Measurements from ENCODE around the gene TAOK1. TPM values are rescaled to one million over a fixed set of nuclear protein-coding genes. Genes with fewer than 3 reads are reported as not detected.
A peak's percentile ranks its signal among the peaks of the same experiment; 100 is the strongest.
"Not testable (repeated sequence)": the region's sequence is repeated elsewhere in the genome, so short reads cannot be mapped to it uniquely, and the experiment has no call there.

Gene TAOK1
- total RNA-seq (2014; rRNA removed; shearing (Covaris generic)): 26.6 and 29.5 TPM in 2 replicates
- 12.8 and 18.9 TPM in 2 replicates for polyA plus RNA-seq (2015; cell fraction: cytosol; rRNA removed)
- polyA plus RNA-seq (2015; cell fraction: nucleus; rRNA removed): 27.4 and 28.2 TPM in 2 replicates

DNA sequence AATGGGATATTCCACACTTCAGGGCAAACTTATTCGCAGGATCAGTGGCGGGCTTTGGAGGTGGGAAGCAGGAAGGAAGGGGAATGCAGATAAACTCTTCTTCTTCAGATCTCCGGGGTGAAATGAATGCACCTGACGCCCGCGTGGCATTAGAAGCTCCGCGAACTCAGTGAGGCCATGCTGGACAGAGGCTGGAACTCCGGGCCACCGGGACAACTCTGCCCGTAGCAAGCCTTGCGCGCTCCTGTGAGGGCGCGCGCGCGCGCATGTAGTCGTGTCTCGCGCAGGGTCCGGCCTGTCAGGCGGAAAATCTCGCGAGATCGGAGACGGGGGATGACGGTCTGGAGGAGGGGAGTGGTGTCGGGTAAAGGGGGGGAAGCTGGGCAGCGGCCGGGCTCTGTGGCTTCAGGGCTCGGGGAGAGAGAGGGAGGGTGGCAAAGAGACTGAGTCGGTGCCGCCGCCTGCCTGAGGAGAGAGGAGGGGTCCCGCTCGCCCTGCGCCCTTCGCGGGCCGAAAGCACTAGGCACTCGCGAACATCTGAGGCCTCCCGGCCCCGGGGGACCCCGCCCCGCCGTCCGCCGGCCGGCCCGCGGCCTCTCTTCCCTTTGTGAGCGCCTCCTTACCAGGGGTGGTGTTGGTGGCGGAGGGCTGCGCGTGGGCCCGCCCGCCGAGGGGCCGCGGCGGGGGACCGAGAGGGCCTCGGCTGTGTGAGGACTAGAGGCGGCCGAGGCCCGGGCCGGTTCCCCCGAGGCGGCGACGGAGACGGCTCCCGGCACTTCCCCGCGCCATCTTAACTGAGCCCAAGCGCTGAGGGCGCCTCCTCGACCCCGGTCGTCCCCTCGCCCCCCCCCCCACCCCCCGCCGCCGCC lies at the start of gene TAOK1:
TAOK1 (plus strand) TSS at position 382 of the 869 bp plus-strand sequence. CDS start 61,186 bp downstream, outside the sequence.
- DNase-seq (ENCODE audit: low read depth): peak; percentile 94

DNA sequence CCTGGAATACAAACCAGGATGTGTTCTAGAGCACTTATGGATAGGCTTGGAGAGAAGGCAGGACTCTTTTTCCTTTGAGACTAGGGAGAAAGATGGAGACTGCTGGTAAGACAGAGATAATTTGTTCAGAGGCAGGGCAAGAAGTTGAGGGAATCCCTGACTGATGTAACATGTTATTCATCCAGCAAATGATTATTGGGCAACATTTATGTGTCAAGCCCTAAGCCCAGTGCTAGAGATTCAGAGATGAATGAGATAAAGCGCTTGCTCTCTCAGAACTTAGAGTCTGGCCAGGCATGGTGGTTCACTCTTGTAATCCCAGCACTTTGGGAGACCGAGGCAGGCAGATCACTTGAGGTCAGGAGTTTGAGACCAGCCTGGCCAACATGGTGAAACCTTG lies 48.4 kb upstream of the TAOK1 start:
- no peak for DNase-seq (ENCODE audit: low read depth)

DNA sequence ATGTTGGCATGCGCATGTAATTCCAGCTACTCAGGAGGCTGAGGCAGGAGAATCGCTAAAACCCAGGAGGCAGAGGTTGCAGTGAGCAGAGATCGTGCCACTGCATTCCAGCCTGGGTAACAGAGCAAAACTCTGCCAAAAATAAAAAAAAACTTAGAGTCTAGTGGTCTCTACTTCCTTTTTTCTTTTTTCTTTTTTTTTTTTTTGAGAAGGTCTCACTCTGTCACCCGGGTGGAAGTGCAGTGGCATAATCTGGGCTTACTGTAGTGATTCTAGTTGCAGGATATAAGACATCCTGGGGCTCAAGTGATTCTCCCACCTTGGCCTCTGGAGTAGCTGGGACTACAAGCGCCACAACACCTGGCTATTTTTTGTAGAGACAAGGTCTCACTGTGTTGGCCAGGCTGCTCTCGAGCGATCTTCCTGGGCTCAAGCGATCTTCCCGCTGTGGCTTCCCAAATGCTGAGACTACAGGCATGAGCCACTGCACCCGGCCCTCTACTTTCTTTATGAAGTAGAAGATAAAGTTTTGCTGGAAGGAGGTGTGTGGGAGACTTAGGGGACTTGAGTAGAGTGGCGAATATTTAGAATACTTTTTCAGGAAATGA lies 47.9 kb upstream of the TAOK1 start:
- DNase-seq (ENCODE audit: low read depth): no peak

DNA sequence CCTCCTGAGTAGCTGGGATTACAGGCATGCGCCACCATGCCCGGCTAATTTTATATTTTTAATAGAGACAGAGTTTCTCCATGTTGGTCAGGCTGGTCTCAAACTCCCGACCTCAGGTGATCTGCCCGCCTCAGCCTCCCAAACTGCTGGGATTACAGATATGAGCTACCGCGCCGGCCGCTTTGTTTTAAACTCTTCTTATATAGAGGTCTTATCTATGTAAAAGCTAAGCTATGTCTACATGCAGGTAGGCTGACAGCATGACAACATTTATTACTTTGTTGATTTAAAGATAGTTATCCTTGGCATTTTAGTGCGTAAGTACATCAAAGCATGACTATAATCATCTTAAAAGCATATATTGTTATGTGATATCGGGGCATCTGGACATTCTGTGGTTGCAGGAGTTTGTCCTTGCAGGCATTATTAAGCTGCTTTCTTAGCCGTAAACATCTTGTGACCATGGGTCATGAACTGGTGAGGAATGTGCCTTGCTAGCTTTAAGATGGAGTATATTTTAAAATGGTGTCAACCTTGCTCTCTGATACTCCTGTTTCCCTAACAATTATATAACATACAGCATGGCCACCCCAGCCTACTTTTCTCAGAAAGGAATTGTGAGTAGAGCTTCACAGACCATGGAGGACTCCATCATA lies 45.8 kb upstream of the TAOK1 start:
- no peak for DNase-seq (ENCODE audit: low read depth)

DNA sequence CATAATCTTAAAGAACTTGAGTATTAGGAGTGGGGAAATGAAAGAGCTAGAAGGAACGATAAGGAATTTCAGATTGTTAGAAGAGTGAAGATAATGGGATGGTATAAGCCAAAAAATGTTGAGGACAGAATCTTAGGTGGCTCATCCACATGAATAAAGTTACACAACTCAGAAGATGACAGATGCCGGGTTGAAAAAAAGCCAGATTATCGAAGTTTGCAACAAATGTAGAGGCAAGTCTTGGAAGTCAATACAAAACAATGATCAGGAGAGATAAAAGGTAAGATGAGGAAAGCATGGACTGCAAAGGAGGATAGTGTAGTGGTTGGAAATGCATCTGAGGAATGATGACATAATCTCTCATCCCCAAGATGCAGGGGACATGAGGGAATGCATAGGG lies 45.1 kb upstream of the TAOK1 start:
- no peak for DNase-seq (ENCODE audit: low read depth)

DNA sequence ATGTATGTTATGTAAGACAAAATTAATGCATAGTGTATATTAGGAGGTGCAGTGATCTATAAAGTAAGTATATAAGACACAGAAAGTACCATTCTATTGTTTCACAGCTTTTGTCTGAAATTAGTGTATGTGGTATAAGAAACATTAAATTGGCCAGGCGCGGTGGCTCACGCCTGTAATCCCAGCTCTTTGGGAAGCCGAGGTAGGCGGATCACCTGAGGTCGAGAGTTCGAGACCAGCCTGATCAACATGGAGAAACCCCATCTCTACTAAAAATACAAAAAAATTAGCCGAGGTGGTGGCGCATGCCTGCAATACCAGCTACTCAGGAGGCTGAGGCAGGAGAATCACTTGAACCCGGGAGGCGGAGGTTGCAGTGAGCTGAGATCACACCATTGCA lies 44.7 kb upstream of the TAOK1 start:
- not testable (repeated sequence) for DNase-seq (ENCODE audit: low read depth)

DNA sequence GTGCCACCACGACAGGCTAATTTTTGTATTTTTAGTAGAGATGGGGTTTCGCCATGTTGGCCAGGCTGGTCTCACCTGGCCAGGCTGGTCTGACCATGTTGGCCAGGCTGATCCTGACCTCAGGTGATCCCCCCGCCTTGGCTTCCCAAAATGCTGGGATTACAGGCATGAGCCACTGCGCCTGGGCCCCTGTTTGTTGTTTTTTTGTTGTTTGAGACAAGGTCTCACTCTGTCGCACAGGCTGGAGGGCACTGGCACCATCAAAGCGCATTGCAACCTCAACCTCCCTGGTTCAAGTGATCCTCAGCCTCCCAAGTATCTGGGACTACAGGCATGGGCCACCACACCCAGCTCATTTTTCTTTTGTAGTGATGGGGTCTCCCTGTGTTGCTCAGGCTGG lies 43.7 kb upstream of the TAOK1 start:
- DNase-seq (ENCODE audit: low read depth): no peak

DNA sequence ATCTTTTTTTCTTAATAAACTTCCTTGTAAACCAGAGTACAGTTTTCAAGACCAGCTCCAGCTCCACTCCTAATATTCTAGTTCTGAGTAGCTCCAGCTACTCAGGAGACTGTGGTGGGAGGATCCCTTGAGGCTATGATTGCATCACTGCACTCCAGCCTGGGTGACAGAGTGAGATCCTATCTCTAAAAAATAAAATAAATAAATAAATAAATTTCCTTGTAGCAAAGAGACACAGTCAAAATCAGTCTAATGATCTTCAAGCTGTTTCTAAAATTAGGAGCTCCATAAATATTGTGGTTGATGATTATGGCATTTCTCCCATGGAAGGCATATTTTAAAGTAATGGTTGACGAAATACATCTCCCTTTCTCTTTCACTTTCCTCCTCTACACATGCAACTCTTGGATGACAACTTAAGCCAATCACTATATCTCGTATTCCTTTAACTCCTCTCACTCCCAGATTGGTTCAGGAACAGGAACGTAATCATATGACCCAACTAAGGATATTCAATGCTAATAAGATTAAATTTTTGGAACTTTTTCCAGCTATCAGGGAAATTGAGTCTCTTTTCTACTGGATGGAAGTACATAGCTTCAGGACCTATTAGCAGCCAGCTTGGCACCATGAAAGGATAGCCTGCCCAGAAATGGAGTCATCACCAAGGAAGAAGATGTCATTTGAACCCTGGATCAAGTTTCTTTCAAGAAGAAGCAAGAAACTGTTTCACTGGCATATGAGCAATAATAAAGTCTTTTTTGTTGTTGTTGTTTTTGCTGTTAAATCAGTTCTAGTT lies 42.1 kb upstream of the TAOK1 start:
- no peak for DNase-seq (ENCODE audit: low read depth)

DNA sequence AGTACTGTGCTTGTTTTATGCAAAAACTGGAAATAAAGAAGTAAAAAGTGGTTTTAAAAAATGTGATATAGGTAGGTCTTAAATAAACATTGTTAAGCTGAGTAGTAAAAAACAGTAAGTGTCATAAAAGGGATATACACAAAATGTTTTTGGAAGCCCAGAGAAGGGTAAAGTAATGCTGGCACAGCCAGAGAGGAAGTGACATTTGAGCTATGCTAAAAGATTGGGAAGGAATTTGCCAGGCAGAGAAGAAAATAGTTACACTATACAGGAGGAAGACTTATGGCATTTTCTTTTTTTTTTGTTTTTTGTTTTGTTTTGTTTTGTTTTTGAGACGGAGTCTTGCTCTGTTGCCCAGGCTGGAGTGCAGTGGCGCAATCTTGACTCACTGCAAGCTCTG lies 40.8 kb upstream of the TAOK1 start:
- DNase-seq (ENCODE audit: low read depth): no peak

DNA sequence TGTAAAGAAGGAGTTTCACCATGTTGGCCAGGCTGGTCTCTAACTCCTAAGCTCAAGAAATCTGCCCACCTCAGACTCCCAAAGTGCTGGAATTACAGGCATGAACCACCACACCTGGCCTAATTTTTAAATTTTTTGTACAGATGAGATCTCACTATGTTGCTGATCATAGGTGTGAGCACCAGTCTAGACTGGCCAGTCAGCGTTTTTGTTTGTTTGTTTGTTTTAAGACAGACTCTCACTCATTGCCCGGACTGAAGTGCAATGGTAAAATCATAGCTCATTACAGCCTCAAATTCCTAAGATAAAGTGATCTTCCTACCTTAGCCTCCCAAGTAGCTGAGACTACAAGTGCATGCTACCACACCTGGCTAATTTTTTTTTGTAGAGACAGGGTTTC lies 38.0 kb upstream of the TAOK1 start:
- no peak for DNase-seq (ENCODE audit: low read depth)

DNA sequence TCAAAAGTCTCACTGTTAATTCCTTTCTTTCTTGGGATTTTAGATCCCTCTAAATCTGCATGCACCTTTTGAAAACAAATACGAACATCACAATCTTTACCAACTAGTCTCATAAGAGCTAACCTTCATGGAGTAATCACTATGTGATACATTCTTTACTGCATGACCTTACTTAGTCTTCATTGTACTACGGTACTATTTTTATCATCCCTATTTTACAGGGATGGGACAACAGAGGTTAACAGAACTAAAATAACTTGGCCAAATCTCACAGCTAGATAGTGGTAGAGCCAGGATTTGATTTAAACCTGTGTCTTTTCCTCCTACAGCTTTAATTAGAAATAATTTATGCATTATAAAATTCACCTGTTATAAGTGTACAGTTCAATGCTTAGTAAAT lies 32.9 kb upstream of the TAOK1 start:
- DNase-seq (ENCODE audit: low read depth): no peak

DNA sequence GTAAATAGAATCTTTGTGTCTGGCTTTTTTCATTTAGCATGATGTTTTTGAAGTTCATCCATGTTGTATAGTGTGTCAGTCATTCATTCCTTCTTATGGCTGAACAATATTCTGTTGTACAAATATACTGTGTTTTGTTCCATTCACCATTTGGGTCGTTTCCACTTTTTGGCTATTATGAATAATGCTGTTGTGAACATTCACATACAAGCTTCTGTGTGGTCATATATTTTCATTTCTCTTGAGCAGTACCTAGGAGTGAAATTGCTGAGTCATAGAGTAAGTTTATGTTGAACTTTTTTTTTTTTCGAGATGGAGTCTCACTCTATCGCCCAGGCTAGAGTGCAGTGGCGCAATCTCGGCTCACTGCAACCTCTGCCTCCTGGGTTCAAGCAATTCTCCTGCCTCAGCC lies 32.3 kb upstream of the TAOK1 start:
- peak; percentile 27 for DNase-seq (ENCODE audit: low read depth)

DNA sequence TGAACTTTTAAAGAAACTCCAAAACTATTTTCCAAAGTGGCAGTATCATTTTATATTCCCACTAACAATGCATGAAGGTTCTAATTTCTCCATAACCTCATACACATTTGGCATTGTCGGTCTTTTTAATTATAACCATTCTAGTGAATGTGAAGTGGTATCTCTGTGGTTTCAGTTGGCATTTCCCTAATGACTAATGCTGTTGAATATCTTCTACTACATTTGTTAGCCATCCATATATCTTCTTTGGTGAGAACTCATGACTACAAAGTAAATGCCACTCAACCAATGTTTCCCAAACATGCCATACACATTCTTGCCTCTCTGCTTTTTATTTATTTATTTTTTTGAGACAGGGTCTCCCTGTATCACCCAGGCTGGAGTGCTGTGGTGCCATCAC lies 31.7 kb upstream of the TAOK1 start:
- peak; percentile 59 for DNase-seq (ENCODE audit: low read depth)

DNA sequence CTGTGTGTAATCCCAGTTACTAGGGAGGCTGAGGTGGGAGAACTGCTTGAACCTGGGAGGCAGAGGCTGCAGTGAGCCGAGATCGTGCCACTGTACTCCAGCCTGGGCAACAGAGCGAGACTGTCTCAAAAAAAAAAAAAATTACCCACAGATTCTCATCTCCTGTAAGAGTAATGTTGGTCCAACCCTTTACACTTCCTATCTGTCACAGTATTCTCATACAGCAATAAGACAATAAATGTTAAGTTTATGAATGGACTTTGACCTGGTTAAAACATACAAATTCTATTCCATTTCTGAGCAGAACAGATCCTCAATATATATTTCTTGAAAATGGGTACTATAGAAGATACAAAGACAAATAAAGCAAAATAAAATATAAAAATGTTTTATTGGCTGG lies 30.4 kb upstream of the TAOK1 start:
- no peak for DNase-seq (ENCODE audit: low read depth)

DNA sequence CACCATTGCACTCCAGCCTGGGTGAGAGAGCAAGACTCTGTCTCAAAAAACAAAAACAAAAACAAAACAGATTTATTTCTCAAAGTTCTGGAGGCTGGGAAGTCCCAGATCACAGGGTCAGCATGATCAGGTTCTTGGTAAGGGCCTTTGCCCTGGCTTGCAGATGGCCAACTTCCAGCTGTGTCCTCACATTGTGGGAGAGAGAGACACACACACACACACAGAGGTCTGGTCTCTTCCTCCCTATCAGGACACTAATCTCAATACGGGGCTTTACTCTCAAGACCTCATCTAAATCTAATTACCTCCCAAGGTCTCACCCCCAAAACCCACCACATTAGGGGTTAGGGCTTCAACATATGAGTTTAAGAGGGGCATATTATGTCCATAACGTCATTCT lies 26.4 kb upstream of the TAOK1 start:
- no peak for DNase-seq (ENCODE audit: low read depth)

DNA sequence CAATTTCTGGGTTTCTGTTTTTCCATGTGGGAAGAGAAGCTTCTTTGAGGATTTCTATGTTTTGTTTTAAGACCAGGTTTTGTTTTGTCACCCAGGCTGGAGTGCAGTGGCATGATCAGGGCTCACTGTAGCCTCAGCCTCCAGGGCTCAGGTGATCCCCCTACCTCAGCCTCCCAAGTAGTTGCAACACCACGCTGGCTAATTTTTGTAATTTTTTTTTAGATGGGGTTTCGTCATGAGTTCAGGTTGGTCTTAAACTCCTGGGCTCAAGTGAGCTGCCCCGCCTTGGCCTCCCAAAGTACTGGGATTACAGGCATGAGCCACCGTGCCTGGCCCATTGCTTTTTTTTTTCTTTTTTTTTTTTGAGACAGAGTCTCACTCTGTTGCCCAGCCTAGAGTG lies 25.5 kb upstream of the TAOK1 start:
- no peak for DNase-seq (ENCODE audit: low read depth)

DNA sequence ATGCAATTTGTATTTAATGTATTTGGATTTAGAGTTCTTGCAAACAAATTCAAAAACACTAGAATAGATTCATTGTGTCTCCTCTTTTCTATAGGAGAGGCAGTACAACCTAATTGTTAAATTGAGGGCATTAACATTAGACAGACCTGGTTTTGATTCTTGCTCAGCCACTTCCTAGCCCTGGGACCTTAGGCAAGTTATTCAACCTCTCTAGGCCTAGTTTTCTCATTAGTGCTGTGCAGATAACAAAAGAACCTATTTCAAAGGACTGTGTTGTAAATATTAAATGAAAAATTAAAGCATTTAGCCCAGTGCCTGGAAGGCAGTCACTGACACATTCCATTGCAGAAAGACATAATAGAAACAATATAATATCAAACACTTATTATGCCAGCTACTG lies 22.0 kb upstream of the TAOK1 start:
- DNase-seq (ENCODE audit: low read depth): no peak

DNA sequence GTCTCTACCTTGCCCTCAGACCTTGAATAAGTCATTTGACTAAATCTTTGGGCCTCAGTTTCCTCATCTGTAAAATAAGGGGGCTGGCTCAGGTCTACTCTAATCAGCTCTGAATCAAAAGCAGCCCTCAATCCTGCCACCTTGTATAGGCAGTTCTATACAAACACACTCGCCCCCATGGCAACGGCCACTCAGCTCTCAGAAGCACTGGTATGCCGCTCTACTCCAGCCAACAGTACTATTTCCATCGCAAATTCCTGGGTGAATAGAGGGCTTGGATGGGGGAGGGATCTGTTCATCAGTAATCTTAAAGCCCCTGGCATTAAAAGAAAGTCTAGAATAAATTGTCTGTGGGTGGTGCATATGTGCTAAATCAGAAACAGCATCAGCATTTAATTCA lies 21.2 kb upstream of the TAOK1 start:
- DNase-seq (ENCODE audit: low read depth): no peak

DNA sequence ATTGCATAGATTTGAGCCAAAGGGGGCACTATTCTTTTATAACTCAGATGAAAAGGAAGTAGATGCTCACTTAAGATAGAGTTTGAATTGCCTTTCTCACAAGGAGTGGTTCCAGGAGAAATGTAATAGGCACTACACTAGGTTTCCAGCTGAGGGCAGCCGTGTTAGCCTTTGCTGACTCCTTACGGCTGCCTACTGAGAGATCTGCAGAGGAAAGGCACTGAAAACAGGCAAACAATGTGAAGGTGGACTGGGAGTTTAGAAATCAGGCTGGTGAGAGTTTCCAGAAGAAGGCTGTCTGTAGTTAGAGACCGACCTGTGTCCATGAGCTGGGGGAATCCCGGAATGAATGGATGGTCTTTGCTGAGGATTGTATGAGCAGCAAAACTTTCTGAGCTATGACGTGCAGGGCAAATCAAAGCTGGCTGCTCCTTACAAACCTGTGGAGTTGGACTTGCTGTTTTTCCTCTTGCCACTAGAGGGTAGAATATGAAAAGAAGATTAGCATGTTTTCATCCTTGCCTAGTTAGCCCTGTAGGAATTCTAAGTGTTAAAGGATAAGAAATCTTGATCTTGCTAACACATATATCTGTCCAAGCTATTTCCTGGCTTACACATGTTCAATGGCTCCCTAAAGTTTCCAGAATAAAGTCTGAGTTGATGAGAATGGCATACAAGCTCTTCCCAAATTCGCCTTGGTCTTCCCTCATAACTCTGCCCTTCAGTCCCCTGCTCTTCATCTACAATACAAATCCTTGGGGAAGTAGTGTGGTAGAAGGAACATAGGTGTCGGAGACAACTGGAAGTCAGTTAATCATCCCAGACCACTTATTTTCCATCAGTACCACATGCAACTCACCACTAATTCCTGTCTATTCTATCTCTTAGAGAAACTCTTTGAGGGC lies 20.1 kb upstream of the TAOK1 start:
- peak; percentile 83 for DNase-seq (ENCODE audit: low read depth)

DNA sequence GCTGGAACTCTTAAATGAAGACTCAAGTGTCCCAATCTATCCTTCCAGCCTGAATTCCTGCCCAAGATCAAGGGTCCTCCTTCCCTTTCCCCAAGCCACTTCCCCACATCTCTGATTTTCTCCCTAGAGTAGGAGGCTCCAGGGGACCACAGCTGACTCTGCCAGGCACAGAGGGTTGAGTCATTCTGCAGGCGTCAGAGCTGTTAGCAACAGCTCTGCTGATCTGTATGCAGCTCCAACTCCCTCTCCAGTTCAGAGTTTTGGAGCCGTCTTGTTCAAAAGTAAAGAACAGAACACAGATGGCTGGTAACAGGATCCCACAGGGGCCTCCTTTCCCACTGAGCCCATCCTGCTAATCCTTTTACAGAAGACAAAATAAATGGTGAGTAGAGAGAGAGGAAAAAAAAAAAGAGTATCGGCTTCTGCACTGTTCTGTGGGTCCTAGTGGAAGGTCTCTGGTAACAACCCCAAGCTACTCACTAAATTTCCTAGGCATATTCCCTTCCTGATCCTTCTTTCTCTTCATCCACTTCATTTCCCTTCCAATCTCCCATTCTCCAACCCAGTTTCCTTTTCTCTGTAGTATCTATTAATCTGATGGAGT lies 13.4 kb upstream of the TAOK1 start:
- peak; percentile 78 for DNase-seq (ENCODE audit: low read depth)

All from HT1080 (cell line).